ACC112 (cell line): ENCODE results near the gene TPP1.
A peak's percentile ranks its signal among the peaks of the same experiment; 100 is the strongest.

Experiments
- H2AFZ ChIP-seq: fragments of 200-600 bp; sonication (generic); one replicate; pipeline ENCODE4 v1.6.0; 2017; ENCODE audit warnings: antibody characterized with exemption, low read length; ENCODE audit not compliant: unreplicated experiment
- H3K27ac ChIP-seq: fragments of 200-600 bp; sonication (generic); 2 replicates; pipeline ENCODE4 v1.5.1; 2014; ENCODE audit warnings: low read depth, mild to moderate bottlenecking, antibody characterized with exemption, low read length, moderate library complexity
- H3K27me3 ChIP-seq: fragments of 200-600 bp; sonication (generic); 2 replicates; pipeline ENCODE4 v1.6.1; 2014; ENCODE audit warnings: mild to moderate bottlenecking, antibody characterized with exemption, low read length, moderate library complexity, mixed read lengths; ENCODE audit not compliant: insufficient read depth
- H3K36me3 ChIP-seq: fragments of 200-600 bp; sonication (generic); 2 replicates; pipeline ENCODE4 v1.6.1; 2016; ENCODE audit warnings: mild to moderate bottlenecking, antibody characterized with exemption, low read length, moderate library complexity, mixed read lengths; ENCODE audit not compliant: insufficient read depth
- H3K4me1 ChIP-seq: fragments of 200-600 bp; sonication (generic); one replicate; pipeline ENCODE4 v1.6.1; 2016; ENCODE audit warnings: low read length, mixed read lengths; ENCODE audit not compliant: insufficient read depth, unreplicated experiment, control insufficient read depth
- H3K4me3 ChIP-seq: fragments of 200-600 bp; sonication (generic); 2 replicates; pipeline ENCODE4 v1.5.1; 2014; ENCODE audit warnings: mild to moderate bottlenecking, low read depth, low read length
- H3K79me2 ChIP-seq: fragments of 200-600 bp; sonication (generic); one replicate; pipeline ENCODE4 v1.6.0; 2016; ENCODE audit warnings: low read length; ENCODE audit not compliant: control insufficient read depth, unreplicated experiment, insufficient read depth

TPP1 gene

DNA sequence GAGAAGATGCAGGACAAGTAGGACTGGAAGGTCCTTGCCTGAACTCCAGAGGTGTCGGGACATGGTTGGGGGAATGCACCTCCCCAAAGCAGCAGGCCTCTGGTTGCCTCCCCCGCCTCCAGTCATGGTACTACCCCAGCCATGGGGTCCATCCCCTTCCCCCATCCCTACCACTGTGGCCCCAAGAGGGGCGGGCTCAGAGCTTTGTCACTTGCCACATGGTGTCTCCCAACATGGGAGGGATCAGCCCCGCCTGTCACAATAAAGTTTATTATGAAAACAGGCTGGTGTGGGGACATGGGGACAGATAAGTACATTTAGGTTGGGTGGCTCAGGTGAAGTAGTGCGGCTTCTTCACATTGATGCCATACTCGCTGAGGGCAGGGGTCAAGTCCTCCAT, 8.6 kb downstream of the TPP1 start:
- Histone ChIP-seq H3K27ac (no peak overlapping the region), H3K79me2 (peaks cover 56% of the 10 kb centered on the region), H3K4me3 (peak overlapping the region; percentile 82), H3K27me3 (no peaks in the 10 kb centered on the region), H2AFZ (no peak overlapping the region), H3K36me3 (peaks cover 40% of the 10 kb centered on the region; the same call in 1 of the 2 replicates), H3K4me1 (peaks cover 55% of the 10 kb centered on the region)

GRCh38 chr11:6609502-6610015, 9.7 kb downstream of the TPP1 start:
- no peak overlapping the region for H2AFZ ChIP-seq
- H3K36me3 ChIP-seq: peaks cover 34% of the 10 kb centered on the region; the same call in 1 of the 2 replicates
- no peak overlapping the region for H3K27ac ChIP-seq
- peaks cover 57% of the 10 kb centered on the region for H3K4me1 ChIP-seq
- no peak overlapping the region; the same call in 1 of the 2 replicates for H3K4me3 ChIP-seq
- peaks cover 67% of the 10 kb centered on the region for H3K79me2 ChIP-seq
- H3K27me3 ChIP-seq: no peaks in the 10 kb centered on the region

DNA sequence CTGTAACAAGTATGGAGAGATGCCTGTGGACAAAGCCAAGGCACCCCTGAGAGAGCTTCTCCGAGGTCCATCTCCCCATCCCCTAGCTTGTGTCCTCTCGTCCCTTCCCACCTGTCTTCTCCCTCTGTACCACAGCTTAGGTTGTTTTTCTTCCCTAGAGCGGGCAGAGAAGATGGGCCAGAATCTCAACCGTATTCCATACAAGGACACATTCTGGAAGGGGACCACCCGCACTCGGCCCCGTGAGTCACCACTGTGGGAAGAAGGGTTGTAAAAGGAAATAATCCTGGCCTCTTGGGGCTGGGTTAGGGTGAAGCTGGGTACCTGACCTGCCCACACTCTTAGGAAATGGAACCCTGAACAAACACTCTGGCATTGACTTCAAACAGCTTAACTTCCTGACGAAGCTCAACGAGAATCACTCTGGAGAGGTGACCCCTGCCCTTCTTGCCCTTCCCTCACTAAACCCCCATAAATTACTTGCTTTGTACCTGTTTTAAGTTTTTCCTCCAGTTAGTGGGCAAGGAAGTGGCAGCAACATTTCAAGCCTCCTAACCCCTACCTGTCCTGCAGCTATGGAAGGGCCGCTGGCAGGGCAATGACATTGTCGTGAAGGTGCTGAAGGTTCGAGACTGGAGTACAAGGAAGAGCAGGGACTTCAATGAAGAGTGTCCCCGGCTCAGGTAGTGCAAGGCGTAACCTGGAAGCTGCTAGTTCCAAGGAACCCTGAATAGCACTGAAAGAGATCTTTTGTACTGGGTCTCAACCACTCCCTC, 10.3 kb downstream of the TPP1 start:
- Histone ChIP-seq H3K4me3 (no peak overlapping the region), H2AFZ (no peak overlapping the region), H3K79me2 (peaks cover 73% of the 10 kb centered on the region), H3K27ac (peak overlapping the region; percentile 11; the same call in 1 of the 2 replicates), H3K36me3 (peaks cover 30% of the 10 kb centered on the region; the same call in 1 of the 2 replicates), H3K27me3 (no peaks in the 10 kb centered on the region), H3K4me1 (peaks cover 57% of the 10 kb centered on the region)

DNA sequence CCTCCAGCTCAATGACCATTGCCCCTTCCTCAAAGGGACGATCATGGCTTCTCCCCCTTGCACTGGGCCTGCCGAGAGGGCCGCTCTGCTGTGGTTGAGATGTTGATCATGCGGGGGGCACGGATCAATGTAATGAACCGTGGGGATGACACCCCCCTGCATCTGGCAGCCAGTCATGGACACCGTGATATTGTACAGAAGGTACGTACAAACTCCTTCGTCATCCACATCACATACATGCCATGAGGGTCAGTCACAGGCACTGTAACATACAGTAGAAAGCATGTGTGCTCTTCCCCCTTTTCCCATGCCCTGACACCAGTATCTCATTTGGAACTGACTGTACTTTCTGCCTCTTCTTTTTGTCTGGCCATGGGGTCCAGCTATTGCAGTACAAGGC, 11.2 kb downstream of the TPP1 start:
- H3K79me2 ChIP-seq: peaks cover 78% of the 10 kb centered on the region
- H3K27ac ChIP-seq: peak overlapping the region; percentile 85

GRCh38 chr11:6607190-6607795, 11.9 kb downstream of the TPP1 start:
- Histone ChIP-seq H3K4me1 (peaks cover 48% of the 10 kb centered on the region), H3K27ac (peak overlapping the region; percentile 85), H3K27me3 (no peaks in the 10 kb centered on the region), H3K79me2 (peaks cover 85% of the 10 kb centered on the region), H3K4me3 (peak overlapping the region; percentile 56), H3K36me3 (peaks cover 25% of the 10 kb centered on the region; the same call in 1 of the 2 replicates), H2AFZ (no peak overlapping the region)

More for the DNA sequence above, 11.2 kb downstream of the TPP1 start:
- Histone ChIP-seq H3K4me3 (no peak overlapping the region), H3K36me3 (peaks cover 25% of the 10 kb centered on the region; the same call in 1 of the 2 replicates), H3K4me1 (peaks cover 52% of the 10 kb centered on the region), H3K27me3 (no peaks in the 10 kb centered on the region), H2AFZ (no peak overlapping the region)

DNA sequence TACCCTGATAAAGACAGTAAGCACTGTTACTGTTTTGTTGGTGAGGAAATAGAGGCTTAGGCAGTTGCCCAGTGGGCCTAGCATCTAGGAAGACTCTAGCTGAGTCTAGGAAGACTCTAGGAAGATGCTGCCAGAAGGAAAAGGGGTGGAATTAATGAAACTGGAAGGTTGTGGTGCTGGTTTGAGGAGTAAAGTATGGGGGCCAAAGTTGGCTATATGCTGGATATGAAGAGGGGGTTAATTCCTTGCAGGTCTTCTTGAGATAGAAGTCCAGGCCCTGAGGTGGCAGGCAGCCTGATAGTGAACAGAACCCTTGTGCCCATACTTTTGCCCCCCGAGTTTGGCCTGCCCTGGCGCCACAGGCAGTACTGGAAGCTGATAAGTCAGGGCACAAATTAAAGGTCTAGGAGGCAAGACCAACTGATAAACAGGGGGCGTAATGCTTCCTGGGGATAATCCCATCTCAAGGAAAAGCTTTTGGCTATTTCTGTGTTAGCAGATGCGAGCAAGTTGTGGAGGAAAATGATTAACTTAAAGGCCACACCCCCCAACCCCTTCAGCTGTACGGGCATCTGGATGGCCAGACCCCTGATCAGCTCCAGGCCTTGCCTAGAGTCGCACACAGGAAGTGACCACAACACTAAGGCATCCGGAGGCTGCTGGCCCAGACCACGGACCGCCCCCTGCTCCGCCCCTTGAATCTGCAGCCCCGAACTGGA, 12.6 kb downstream of the TPP1 start:
- Histone ChIP-seq H2AFZ (peak overlapping the region; percentile 39), H3K27me3 (no peaks in the 10 kb centered on the region), H3K79me2 (peaks cover 91% of the 10 kb centered on the region), H3K4me1 (peaks cover 55% of the 10 kb centered on the region), H3K36me3 (peaks cover 25% of the 10 kb centered on the region; the same call in 1 of the 2 replicates), H3K4me3 (peak overlapping the region; percentile 84), H3K27ac (peak overlapping the region; percentile 85)

- peaks cover 96% of the 10 kb centered on the region for H3K79me2 ChIP-seq
- H3K36me3 ChIP-seq: peaks cover 30% of the 10 kb centered on the region; the same call in 1 of the 2 replicates
- peak overlapping the region; percentile 84 for H3K4me3 ChIP-seq
- no peak overlapping the region for H2AFZ ChIP-seq
- H3K27ac ChIP-seq: peak overlapping the region; percentile 85
- H3K4me1 ChIP-seq: peaks cover 48% of the 10 kb centered on the region
- H3K27me3 ChIP-seq: no peaks in the 10 kb centered on the region
These were observed 14.4 kb downstream of the TPP1 start for GRCh38 chr11:6604790-6605189.

GRCh38 chr11:6604081-6604626, 15.1 kb downstream of the TPP1 start:
- Histone ChIP-seq H3K79me2 (peaks cover 96% of the 10 kb centered on the region), H3K4me3 (peak overlapping the region; percentile 84), H2AFZ (peak overlapping the region; percentile 51), H3K27ac (peak overlapping the region; percentile 85), H3K27me3 (no peaks in the 10 kb centered on the region), H3K36me3 (peaks cover 24% of the 10 kb centered on the region; the same call in 1 of the 2 replicates), H3K4me1 (peaks cover 44% of the 10 kb centered on the region)

DNA sequence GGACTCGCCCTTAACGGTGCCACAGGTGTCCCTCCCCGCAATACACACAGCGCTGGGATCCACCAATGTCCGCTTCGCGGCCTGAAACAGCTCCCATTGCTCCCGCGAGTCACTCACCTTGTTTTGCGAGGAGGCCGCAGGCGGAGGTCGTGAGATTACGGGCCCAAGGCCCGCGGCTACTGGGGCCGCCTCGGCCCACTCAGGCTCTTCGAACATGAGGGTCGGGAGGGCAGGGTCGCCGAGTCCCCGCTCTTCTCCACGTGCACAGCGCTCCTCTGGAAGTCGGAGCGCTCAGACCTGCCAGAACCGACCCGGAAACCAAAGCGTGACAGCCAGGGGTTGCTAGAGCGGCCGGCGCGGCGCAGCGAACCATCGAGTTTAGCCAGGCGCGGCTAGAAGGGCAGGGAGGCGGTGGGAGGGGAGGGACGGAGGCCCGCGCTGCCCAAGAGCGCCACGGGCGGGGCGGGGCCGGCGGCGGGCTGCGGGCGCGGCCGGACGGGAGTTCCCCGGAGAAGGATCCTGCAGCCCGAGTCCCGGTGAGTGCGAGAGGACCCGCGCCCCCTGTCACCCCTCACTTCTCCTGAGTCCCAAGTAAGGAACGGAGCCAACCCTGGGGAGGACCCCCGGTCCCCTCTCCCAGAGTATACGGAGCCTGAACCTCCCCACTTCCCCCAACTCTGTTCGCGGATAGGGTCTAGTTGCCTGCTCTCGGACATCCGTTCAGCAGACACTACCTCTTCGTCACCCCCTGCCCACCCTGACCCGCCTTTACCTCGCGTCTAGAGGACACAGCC, 15.7 kb downstream of the TPP1 start, which contains the start of the genes ILK and RRP8:
Gene ILK (plus strand): TSS at position 488 of the 794 bp plus-strand sequence. CDS start 498 bp downstream, outside the sequence.
Gene RRP8 (minus strand): TSS at position 330 of the 794 bp plus-strand sequence. CDS start 114 bp downstream, at position 216.
- peaks cover 22% of the 10 kb centered on the region; the same call in 1 of the 2 replicates for H3K36me3 ChIP-seq
- peak within 1 kb of the TSS; percentile 84 for H2AFZ ChIP-seq
- H3K27ac ChIP-seq: peak within 1 kb of the TSS; percentile 85
- H3K4me3 ChIP-seq: peak within 1 kb of the TSS; percentile 84
- peaks cover 97% of the 10 kb centered on the region for H3K79me2 ChIP-seq
- H3K27me3 ChIP-seq: no peaks in the 10 kb centered on the region
- peaks cover 37% of the 10 kb centered on the region for H3K4me1 ChIP-seq
